H1 (cell line): ENCODE results near the gene AATK. TPM values are rescaled to one million over a fixed set of nuclear protein-coding genes. Genes with fewer than 3 reads are reported as not detected.

Experiments
- TAF1 ChIP-seq: IDR thresholded peaks from 2 replicates; pipeline ENCODE4 v1.6.1; 2011; ENCODE audit warnings: mild to moderate bottlenecking, low read depth, low read length
- polyA plus RNA-seq, 7 experiments: library from polyadenylated mRNA; depleted of rRNA in 3 of 7; stranded (reverse) in 5 of 7; unstranded in 2 of 7; fragments of >200 nt in 5 of 7; fragments of 200-250 nt in 2 of 7; gene quantifications; 1 replicate in 5 of 7; 2 replicates in 1 of 7; 4 replicates in 1 of 7; pipeline versions ENCODE4 v1.2.1 to v1.2.3, GENCODE V29; 2011 to 2013; ENCODE audit warnings: missing spikeins in 2 of 7, mixed read lengths in 2 of 7
- total RNA-seq: library from RNA; stranded (reverse); fragmentation: NEBNext Ultra II Directional; extraction: Animal tissue kit (Norgen Biotek cat#: 25700); gene quantifications from 2 replicates; pipeline ENCODE4 v1.2.1, GENCODE V29; 2021

Gene AATK
- total and polyA plus RNA-seq, 2 of the 8 experiments (the other 6 are each of a cell fraction or from before 2014, with no cell fraction given) = 1.7 to 3.5 TPM

DNA sequence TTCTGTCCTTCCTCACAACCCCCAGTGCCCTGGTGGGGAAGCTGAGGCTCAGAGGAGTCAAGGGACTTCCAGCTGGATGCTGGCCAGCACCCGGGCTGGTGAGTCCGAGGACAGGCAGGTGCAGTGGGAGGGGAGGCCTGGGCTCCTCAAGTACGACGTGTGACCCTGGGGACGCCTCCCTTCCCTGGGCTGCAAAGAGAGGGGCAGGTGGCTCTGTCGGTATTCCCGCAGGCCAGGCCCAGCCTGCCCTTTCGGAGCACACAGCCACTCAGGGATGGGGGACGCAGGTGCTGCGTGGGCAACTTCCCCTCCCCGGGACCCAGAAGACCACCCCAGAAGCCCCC, 33.9 kb downstream of the AATK start (continued):
- no peak for TF ChIP-seq TAF1
